ENCODE results near the gene ATG9B. TPM values are rescaled to one million over a fixed set of nuclear protein-coding genes. Genes with fewer than 3 reads are reported as not detected.
A peak's percentile ranks its signal among the peaks of the same experiment; 100 is the strongest.

ATG9B gene
- total and polyA plus RNA-seq, 2 donors (not counting 3 experiments of a cell fraction or from before 2014, with no cell fraction given), result 0.04 TPM; not detected in 1

DNA sequence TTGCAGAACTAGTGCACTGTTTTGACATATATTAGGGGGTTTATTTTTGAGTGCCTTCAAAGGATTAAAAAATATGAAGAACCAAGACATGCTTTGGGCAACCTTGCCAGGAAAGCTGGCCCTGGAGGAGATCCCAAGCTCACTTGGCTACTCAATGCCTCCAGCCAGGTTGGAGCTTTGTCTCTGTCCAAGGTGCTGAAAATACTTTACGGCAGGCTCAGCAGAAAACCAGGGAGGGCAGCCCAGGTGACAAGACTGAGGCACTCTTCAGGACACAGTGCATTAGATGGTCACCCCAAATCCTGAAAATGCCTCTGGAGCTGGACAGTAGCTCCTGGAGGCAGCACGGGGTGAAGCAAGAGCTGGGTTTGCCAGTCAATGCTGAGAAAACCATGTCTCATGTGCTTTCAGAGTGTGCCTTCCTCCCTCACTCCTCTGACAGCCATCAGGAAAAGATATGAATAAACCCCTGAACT is 40.4 kb downstream of the ATG9B start:
- Histone ChIP-seq H3K4me2 (ENCODE audit: insufficient read depth, low read length) (no peak overlapping the region), H4K20me1 (replicated peaks; ENCODE audit: control insufficient read depth, extremely low read depth, insufficient read depth, low read length) (no peaks in the 10 kb centered on the region), H3K36me3 (ENCODE audit: control insufficient read depth in 2 of 2, extremely low read depth in 1 of 2, insufficient read depth in 2 of 2, low read length in 2 of 2) (no peaks in the 10 kb centered on the region), H3K9me1 (replicated peaks; ENCODE audit: control insufficient read depth, extremely low read depth, insufficient read depth, low read length) (no peaks in the 10 kb centered on the region), H3K27ac (ENCODE audit: insufficient read depth, low read depth, low read length) (no peak overlapping the region), H3K9ac (replicated peaks; ENCODE audit: extremely low read depth, insufficient read depth, low read length) (no peak overlapping the region), H2AFZ (ENCODE audit: low read depth, low read length) (no peak overlapping the region), H3K9me3 (replicated peaks; ENCODE audit: control insufficient read depth, insufficient read depth, low read length) (no peaks in the 10 kb centered on the region), H3K4me1 (ENCODE audit: control insufficient read depth, extremely low read depth, insufficient read depth, low read length) (peaks cover 7% of the 10 kb centered on the region), H3K27me3 (ENCODE audit: control insufficient read depth in 2 of 2, insufficient read depth in 2 of 2, low read length in 2 of 2) (peaks cover 33 to 39% of the 10 kb centered on the region in 2 experiments), H3K4me3 (replicated peaks in 1 of 3; ENCODE audit: insufficient read depth in 1 of 3, low read depth in 1 of 3, low read length in 3 of 3) (no peak overlapping the region), H3K79me2 (ENCODE audit: control insufficient read depth, insufficient read depth, low read length) (no peaks in the 10 kb centered on the region)
- TF ChIP-seq EZH2 (IDR thresholded peaks at IDR 0.05; ENCODE audit: borderline replicate concordance, low read depth, low read length, severe bottlenecking), result no peak
- no peak for TF ChIP-seq POLR2A (IDR thresholded peaks at IDR 0.05; ENCODE audit: low read depth, low read length)
- no peak for TF ChIP-seq FOS (IDR thresholded peaks at IDR 0.05; ENCODE audit: borderline replicate concordance, insufficient read depth, low read length)
- TF ChIP-seq GATA2 (IDR thresholded peaks at IDR 0.05; ENCODE audit: insufficient read depth, insufficient read length, low read depth, low read length), result no peak
- TF ChIP-seq POLR2AphosphoS5 (IDR thresholded peaks at IDR 0.05; ENCODE audit: insufficient read depth, low read depth, low read length), result no peak
- TF ChIP-seq JUN (IDR thresholded peaks at IDR 0.05; ENCODE audit: borderline replicate concordance, insufficient read depth, insufficient read length, low read depth), result no peak
- FAIRE-seq (peak; percentile 83), DNase-seq (ENCODE audit: low read depth, low spot score) (peak; percentile 36)
- intact Hi-C loops (cut with micrococcal nuclease), result loop anchor here (10.0 kb wide), 1 partner anchor 419 kb away; the partner anchor contains the start of gene GIMAP4
- BruUV-seq (replicated peaks), result no TSS peak
- dilution Hi-C loops (cut with MboI; ENCODE audit: extremely low pct_ligation_motif_present, low sequenced_read_pairs), result no loop called here
- CTCF ChIA-PET, result interaction anchor here (0.6 to 3.9 kb wide), 20 partner anchors 9 to 205 kb away, joined by 3 to 54 read pairs (median 4); no protein-coding TSS in a partner anchor
- POLR2A ChIA-PET, result no interaction called here

DNA sequence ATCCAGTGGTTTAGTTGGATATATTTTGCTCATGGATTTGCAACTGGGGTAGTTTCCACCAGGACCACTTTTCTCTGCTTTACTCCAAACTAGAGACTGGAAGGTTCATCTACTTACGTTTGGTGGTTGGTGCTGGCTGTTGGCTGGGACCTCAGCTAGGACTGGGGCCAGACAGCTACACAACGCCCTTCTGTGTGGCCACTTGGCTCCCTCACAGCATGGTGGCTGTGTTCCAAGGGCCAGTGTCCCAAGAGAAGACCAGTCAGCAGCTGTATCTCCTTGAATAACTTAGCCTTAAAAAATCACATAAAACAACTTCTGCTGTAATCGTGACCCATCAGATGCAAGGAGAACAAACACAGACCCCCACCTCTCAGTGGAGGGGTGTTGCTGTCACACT is 41.9 kb downstream of the ATG9B start:
- H3K4me2 ChIP-seq (ENCODE audit: insufficient read depth, low read length), result no peak overlapping the region
- dilution Hi-C loops (cut with MboI; ENCODE audit: extremely low pct_ligation_motif_present, low sequenced_read_pairs) (no loop called here), intact Hi-C loops (cut with micrococcal nuclease) (loop anchor here (10.0 kb wide), 1 partner anchor 418 kb away; the partner anchor contains the start of gene GIMAP4)
- BruUV-seq (replicated peaks), result no TSS peak
- H4K20me1 ChIP-seq (replicated peaks; ENCODE audit: control insufficient read depth, extremely low read depth, insufficient read depth, low read length), result no peaks in the 10 kb centered on the region
- peaks cover 37 to 47% of the 10 kb centered on the region in 2 experiments for H3K27me3 ChIP-seq (ENCODE audit: control insufficient read depth in 2 of 2, insufficient read depth in 2 of 2, low read length in 2 of 2)
- FAIRE-seq (no peak), DNase-seq (ENCODE audit: low read depth, low spot score) (no peak)
- H3K9me1 ChIP-seq (replicated peaks; ENCODE audit: control insufficient read depth, extremely low read depth, insufficient read depth, low read length), result no peaks in the 10 kb centered on the region
- no peaks in the 10 kb centered on the region for H3K79me2 ChIP-seq (ENCODE audit: control insufficient read depth, insufficient read depth, low read length)
- H3K9me3 ChIP-seq (replicated peaks; ENCODE audit: control insufficient read depth, insufficient read depth, low read length), result no peaks in the 10 kb centered on the region
- CTCF ChIA-PET, result no interaction called here
- no peaks in the 10 kb centered on the region for H3K36me3 ChIP-seq (ENCODE audit: control insufficient read depth in 2 of 2, extremely low read depth in 1 of 2, insufficient read depth in 2 of 2, low read length in 2 of 2)
- peak; percentile 22 for TF ChIP-seq EZH2 (IDR thresholded peaks at IDR 0.05; ENCODE audit: borderline replicate concordance, low read depth, low read length, severe bottlenecking)
- TF ChIP-seq, protein P1, sequence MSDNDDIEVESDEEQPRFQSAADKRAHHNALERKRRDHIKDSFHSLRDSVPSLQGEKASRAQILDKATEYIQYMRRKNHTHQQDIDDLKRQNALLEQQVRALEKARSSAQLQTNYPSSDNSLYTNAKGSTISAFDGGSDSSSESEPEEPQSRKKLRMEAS (IDR thresholded peaks at IDR 0.05; ENCODE audit: insufficient read depth, insufficient read length), result no peak
- H3K4me1 ChIP-seq (ENCODE audit: control insufficient read depth, extremely low read depth, insufficient read depth, low read length), result no peaks in the 10 kb centered on the region
- no peak overlapping the region for H2AFZ ChIP-seq (ENCODE audit: low read depth, low read length)
- no peak overlapping the region for H3K27ac ChIP-seq (ENCODE audit: insufficient read depth, low read depth, low read length)
- no peak overlapping the region for H3K4me3 ChIP-seq (replicated peaks in 1 of 3; ENCODE audit: insufficient read depth in 1 of 3, low read depth in 1 of 3, low read length in 3 of 3)
- no peak overlapping the region for H3K9ac ChIP-seq (replicated peaks; ENCODE audit: extremely low read depth, insufficient read depth, low read length)
- POLR2A ChIA-PET, result no interaction called here
